Measurements from ENCODE around the gene FASTKD1. TPM values are rescaled to one million over a fixed set of nuclear protein-coding genes. Genes with fewer than 3 reads are reported as not detected.

The FASTKD1 gene
- total RNA-seq, 4 donors from 2014 or later, result 33.8 to 78.8 (median 58.1) TPM

- no peaks in the 10 kb centered on the region for H3K27me3 ChIP-seq
- H3K4me3 ChIP-seq, result no peak overlapping the region
- no peaks in the 10 kb centered on the region for H3K36me3 ChIP-seq
- H3K4me1 ChIP-seq, result no peaks in the 10 kb centered on the region
- TF ChIP-seq CTCF (IDR thresholded peaks at IDR 0.05) (no peak), POLR2A (IDR thresholded peaks at IDR 0.05) (no peak)
- H3K9me3 ChIP-seq, result no peaks in the 10 kb centered on the region
- no peak for DNase-seq
- H3K27ac ChIP-seq, result no peak overlapping the region
These were observed 59.7 kb downstream of the FASTKD1 start for GRCh38 chr2:169513926-169514325.

- DNase-seq, result no peak
- Histone ChIP-seq H3K4me3 (no peak overlapping the region), H3K9me3 (no peaks in the 10 kb centered on the region), H3K27ac (no peak overlapping the region), H3K4me1 (no peaks in the 10 kb centered on the region), H3K27me3 (no peaks in the 10 kb centered on the region), H3K36me3 (no peaks in the 10 kb centered on the region)
- TF ChIP-seq POLR2A (IDR thresholded peaks at IDR 0.05), result no peak
- TF ChIP-seq CTCF (IDR thresholded peaks at IDR 0.05), result no peak
These were observed 60.6 kb downstream of the FASTKD1 start for GRCh38 chr2:169513094-169513493.

GRCh38 chr2:169512525-169512924 is 61.1 kb downstream of the FASTKD1 start:
- Histone ChIP-seq H3K27me3 (no peaks in the 10 kb centered on the region), H3K27ac (no peak overlapping the region), H3K9me3 (no peaks in the 10 kb centered on the region), H3K36me3 (no peaks in the 10 kb centered on the region), H3K4me3 (no peak overlapping the region), H3K4me1 (no peaks in the 10 kb centered on the region)
- TF ChIP-seq POLR2A (IDR thresholded peaks at IDR 0.05) (no peak), CTCF (IDR thresholded peaks at IDR 0.05) (no peak)
- DNase-seq, result no peak

- no peak for DNase-seq
- Histone ChIP-seq H3K27ac (no peak overlapping the region), H3K4me3 (no peak overlapping the region), H3K4me1 (no peaks in the 10 kb centered on the region), H3K9me3 (no peaks in the 10 kb centered on the region), H3K36me3 (no peaks in the 10 kb centered on the region), H3K27me3 (no peaks in the 10 kb centered on the region)
- TF ChIP-seq POLR2A (IDR thresholded peaks at IDR 0.05), result no peak
- TF ChIP-seq CTCF (IDR thresholded peaks at IDR 0.05), result no peak
These were observed 61.8 kb downstream of the FASTKD1 start for GRCh38 chr2:169511818-169512217.

- DNase-seq, result no peak
- no peak for TF ChIP-seq CTCF (IDR thresholded peaks at IDR 0.05)
- TF ChIP-seq POLR2A (IDR thresholded peaks at IDR 0.05), result no peak
- H3K27ac ChIP-seq, result no peak overlapping the region
These were observed 63.2 kb downstream of the FASTKD1 start for GRCh38 chr2:169510496-169510895.

GRCh38 chr2:169509955-169510354 is 63.7 kb downstream of the FASTKD1 start:
- Histone ChIP-seq H3K27ac (no peak overlapping the region), H3K27me3 (no peaks in the 10 kb centered on the region), H3K4me3 (no peak overlapping the region), H3K36me3 (no peaks in the 10 kb centered on the region), H3K4me1 (no peaks in the 10 kb centered on the region), H3K9me3 (no peaks in the 10 kb centered on the region)
- no peak for DNase-seq
- TF ChIP-seq POLR2A (IDR thresholded peaks at IDR 0.05), result no peak
- no peak for TF ChIP-seq CTCF (IDR thresholded peaks at IDR 0.05)

More at GRCh38 chr2:169510496-169510895, 63.2 kb downstream of the FASTKD1 start:
- H3K4me3 ChIP-seq, result no peak overlapping the region
- no peaks in the 10 kb centered on the region for H3K9me3 ChIP-seq
- H3K36me3 ChIP-seq, result no peaks in the 10 kb centered on the region
- H3K27me3 ChIP-seq, result no peaks in the 10 kb centered on the region
- no peaks in the 10 kb centered on the region for H3K4me1 ChIP-seq

All from Peyer's patch (tissue), 4 donors.